Frontal cortex (tissue), 4 donors: ENCODE data around the gene ADAM33. TPM values are rescaled to one million over a fixed set of nuclear protein-coding genes. Genes with fewer than 3 reads are reported as not detected.

Experiments used
- DNase-seq, 2 donors: peaks; one replicate each; pipeline ENCODE4 v3.0.0; 2012; ENCODE audit warnings: low spot score in 2 of 2
- FAIRE-seq: peaks from 2 replicates; lab custom pipeline; 2012; peaks lifted over from hg19 to GRCh38; lab: Jason Lieb, UNC
- total RNA-seq: library from RNA; depleted of rRNA; stranded (reverse); fragments of >200 nt; gene quantifications from one replicate; pipeline ENCODE4 v1.2.3, GENCODE V29; 2014
- donor health status: control.
- donor health status: control.
- donor health status: control.

ADAM33 gene, protein sequence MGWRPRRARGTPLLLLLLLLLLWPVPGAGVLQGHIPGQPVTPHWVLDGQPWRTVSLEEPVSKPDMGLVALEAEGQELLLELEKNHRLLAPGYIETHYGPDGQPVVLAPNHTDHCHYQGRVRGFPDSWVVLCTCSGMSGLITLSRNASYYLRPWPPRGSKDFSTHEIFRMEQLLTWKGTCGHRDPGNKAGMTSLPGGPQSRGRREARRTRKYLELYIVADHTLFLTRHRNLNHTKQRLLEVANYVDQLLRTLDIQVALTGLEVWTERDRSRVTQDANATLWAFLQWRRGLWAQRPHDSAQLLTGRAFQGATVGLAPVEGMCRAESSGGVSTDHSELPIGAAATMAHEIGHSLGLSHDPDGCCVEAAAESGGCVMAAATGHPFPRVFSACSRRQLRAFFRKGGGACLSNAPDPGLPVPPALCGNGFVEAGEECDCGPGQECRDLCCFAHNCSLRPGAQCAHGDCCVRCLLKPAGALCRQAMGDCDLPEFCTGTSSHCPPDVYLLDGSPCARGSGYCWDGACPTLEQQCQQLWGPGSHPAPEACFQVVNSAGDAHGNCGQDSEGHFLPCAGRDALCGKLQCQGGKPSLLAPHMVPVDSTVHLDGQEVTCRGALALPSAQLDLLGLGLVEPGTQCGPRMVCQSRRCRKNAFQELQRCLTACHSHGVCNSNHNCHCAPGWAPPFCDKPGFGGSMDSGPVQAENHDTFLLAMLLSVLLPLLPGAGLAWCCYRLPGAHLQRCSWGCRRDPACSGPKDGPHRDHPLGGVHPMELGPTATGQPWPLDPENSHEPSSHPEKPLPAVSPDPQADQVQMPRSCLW
- total RNA-seq = 2.4 TPM

DNA sequence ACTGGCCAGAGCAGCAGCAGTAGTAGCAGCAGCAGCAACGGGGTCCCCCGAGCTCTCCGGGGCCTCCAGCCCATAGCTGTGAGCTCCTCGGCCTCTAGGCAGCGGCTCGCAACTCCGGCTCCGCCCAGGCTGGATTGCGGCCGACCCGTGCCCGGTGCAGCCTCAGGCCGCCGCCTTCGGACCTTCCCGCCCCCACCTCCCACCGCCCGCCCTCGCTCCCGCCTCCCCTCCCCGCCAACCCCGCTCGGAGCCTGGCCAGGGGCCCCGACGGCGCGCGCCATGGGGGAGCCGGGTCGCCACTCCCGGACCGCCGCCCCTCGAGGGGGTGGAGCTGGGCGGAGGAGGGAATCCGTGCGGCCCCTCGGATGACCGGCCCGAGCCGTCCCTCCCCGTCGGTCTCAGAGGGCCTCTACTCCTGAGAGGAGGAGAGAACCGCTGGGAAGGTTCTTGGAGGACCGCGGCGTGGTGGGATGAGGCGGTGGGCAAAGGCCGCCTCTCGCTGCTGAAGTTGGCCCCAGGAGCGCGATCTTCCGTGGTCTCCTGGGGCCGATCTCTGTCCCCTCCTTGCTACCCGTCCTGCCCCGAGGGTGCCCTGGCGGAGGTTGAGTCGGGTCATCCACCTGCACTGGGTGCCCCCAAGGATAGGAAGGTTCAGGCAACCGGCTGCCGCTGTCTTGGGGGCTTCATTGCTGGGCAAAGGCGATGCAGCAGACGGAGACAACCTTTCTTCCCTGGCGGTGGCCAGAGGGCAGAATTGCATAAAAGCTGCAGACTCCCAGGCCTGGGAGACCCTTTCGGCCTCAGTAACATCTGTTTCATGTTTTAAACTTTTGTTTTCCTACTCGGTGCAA, at the start of gene ADAM33:
TSS of gene ADAM33 (minus strand) at position 80 of the 851 bp plus-strand sequence. CDS start at position 74, 6 bp downstream.
- no peak for DNase-seq
- no peak for FAIRE-seq

DNA sequence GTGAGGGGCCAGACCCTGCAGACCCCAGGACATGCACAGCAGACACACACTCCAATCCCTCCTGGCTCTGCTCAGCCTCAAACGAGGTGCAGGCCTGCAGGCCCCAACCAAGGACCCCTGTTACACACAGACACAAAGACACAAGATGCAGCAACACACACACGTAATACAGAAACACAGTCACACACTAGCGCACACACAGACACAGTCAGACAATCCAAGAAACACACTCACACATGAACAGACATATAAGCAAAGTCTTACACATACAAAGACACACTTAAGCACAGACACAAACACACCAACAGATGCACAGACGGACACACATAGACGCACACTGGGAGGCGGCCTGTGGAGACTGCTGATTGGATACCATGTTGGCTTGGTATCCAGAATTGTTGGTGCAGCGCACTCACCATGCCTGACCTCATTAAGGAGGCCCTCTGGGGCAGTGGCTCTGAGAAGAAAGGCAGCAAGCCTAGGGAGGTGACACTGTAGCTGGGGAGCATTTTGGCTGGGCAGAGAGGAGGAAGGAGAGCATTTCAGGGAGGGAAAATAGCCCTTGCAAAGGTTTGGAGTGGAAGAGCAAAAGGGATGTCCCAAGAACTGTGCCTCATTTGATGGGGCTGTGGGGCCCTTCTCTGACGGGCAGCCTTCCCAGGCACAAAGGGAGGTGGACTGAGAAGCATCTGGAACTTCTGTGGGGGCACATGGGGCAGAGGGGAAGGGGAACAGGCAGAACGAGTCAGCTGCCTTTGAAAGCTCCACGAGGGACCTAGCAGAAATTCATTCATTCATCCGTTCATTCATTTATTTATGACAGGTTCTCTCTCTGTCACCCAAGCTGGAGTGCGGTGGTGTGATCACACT, 49.2 kb upstream of the ADAM33 start:
- no peak for DNase-seq
- no peak for FAIRE-seq

DNA sequence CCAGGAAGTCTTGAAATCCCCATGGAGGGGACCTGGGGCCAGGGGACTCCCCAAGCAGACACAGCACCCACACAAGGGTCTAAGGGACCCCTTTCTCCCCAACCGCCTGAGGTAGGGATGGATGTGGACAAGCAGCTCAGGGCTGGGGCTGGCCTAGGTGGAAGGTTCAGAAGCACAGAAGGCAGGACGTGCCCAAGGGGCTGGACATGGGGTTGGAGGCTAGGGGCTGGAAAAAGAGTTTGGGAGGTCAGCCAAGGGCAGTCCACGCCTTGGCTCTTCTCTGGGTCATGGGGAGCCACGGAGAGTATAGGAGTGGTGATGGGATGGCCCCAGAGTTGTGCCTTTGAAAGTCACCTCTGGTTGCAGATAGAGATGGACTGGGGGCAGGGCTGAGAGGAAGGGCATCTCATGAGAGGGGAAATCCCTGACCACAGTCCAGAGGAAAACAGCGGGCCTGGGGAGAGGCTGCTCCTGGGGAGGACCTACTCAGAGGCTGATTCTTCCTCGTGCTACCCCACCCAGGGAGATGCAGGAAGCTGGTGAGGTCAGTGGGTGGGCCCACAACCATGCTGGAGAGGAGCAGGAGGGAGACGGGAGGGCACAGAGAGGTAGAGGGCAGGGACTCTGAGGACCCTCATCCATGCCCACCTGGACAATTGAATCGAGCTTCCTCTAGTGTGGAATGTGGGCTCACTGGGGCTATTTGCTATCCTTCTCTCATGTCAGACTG, 48.2 kb upstream of the ADAM33 start:
- FAIRE-seq = no peak
- DNase-seq = no peak

DNA sequence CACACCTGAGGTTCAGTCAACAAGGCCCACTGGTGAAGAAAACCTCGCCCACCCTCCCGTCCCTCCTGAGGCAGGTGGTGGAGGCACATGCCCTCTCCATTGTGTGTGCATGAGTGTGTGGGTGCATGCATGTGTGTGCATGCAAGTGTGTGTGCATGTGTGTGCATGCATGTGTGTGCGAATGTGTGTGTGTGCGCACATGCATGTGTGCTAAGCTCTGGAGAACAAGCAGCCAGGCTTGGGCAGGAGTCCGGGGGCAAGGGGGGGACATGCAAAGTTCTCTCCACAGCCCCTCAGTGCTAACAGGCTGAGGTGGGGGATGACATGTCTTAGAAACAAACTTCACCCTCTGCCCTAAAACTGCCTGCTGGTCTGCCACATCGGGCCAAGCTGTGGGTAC, 47.6 kb upstream of the ADAM33 start:
- DNase-seq (no peak), FAIRE-seq (no peak)

DNA sequence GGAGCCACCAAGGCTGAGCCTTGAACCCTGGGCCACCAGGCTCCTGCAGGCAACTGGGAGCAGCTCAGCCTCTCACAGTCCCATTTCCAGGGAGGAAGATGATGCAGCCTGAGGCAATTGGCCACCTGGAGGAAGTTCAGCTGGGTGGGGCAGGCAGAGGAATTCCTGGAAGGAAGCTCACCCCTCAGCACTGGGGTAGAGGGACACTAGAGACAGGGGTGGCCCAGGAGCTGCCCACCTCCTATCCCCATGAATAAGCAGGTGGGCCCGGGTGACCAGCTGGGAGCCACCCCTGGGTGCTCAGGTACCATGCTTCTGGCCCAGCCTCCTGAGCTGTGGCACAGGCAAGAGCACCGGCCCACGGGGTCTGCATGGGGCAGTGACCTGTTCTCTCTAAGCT, 47.1 kb upstream of the ADAM33 start:
- no peak for FAIRE-seq
- no peak for DNase-seq

DNA sequence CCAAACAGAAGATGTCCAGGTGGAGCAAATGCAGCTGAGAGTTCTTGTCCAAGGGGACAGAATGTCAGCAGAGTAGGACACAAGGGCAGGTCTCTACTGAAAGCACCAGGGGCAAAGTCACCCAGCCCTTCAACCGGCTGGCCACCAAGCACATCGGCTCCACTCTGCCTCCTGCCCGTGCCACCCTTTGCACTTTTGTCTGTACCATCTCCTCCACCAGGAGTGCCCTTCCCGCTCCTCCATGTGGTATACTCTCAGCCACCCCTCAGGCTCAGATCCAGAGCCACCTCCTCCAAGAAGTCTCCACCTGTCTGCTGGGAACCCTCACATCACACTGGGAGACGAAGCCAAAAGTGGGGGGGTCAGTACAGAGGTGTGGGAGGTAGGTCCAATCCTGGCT, 46.5 kb upstream of the ADAM33 start:
- DNase-seq = no peak
- FAIRE-seq = no peak

DNA sequence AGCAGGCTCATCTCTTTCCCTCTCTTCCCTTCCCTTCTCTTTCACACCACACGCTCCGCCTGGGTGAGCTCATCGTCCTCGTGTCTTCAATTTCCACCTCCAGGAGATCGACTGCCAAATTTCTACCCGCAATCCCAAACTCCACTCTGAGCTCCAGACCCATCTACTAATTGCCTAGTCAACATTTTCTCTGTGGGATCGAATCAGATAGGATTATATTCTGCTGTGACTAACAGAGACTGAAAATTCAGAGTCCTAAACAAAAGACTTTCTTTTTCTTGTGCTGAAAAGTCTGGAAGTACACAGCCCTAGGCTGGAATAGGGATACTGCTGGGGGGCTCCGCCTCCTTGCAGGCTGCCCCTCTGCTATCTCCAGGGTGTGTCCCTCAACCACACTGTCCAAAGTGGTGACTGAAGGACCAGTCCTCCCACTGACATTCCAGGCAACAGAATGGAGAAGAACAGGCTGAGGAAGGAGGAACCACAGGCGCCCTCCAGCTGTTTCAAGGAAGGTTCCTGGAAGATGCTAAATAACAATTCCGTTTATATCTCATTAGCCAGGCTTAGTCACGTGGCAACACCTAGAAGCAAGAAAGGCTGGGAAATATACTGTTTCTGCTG, 45.7 kb upstream of the ADAM33 start:
- DNase-seq (no peak), FAIRE-seq (no peak)

DNA sequence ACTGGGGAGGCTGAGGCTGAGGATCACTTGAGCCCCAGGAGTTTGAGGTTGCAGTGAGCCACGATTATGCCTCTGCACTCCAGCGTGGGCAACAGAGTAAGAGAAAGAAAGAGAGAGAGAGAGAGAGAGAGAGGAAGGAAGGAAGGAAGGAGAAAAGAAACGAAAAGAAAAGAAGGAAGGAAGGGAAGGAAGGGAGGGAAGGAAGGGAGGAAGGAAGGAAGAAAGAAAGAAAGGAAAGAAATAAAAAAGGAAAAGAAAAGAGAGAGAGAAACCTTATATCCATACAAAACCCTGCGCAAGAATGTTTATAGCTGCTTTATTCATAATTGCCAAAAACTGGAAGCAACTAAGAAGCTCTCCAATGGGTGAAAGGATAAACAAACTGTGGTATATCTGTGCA, 42.5 kb upstream of the ADAM33 start:
- FAIRE-seq (no peak), DNase-seq (no peak)

DNA sequence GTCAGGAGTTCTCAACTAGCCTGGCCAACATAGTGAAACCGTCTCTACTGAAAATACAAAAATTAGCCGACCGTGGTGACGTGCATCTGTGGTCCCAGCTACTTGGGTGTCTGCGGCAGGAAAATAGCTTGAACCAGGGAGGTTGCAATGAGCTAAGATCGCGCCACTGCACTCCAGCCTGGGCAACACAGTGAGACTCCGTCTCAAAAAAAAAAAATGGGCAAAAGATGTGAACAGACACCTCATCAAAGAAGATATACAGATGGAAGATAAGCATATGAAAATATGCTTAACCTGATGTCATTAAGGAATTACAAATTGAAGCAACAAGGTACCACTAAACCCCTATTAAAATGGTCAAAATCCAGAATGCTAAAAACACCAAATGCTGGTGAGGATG, 41.5 kb upstream of the ADAM33 start:
- DNase-seq (no peak), FAIRE-seq (no peak)

DNA sequence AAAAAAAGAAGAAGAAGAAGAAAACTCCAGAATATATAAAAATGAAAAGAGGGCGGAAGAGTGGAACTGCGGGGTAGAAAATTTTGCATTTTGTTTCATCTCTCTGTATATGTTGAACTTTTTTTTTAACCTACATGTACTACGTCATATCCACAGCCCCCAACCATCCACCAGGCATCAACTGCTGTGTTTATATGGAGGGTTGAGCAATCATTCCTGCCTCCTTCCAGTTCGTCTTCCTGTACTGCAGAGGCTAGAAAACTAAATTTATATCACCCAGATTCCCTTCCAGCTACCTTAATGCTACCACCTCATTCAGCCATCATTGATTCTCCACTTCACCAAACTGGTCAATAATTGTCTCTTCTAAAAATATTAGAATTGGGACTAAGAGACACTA, 40.1 kb upstream of the ADAM33 start:
- DNase-seq (no peak), FAIRE-seq (no peak)

DNA sequence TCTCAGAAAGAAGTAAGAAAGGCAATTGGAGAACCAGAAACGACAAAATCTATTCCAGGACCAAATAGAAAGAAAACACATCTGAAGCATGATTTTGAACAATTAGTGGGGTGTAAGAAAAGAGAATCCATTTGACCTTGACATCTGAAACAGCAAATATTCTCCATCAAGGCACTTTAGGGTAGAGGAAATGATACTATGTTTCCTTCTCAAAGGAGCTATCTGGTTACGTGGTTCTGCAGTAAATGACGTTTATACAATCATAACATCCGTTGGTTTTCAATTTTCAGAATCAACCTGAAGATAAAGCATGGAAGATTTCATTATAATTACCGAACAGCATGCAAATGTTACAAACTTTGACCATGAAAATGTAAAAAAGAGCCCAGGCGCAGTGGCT, 38.8 kb upstream of the ADAM33 start:
- DNase-seq (no peak), FAIRE-seq (no peak)

DNA sequence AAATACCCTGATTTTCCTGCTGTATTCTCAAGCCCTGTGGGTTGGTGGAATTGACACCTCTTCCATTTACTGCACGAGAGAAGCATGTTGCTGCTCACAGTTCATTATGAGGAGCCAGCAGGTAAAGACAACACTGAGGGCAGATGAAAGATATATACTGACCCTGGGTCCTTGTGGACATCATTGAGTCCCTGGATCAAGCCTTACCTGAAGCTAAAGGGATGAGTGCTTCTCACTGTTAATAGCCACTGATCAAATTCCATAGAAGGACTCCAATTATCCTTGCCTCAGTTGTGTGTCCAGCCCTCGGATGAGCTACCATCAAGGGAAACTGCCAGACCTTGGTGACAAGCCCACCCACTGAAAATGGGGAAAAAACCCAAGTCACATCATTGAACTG, 38.3 kb upstream of the ADAM33 start:
- FAIRE-seq = no peak
- DNase-seq = no peak

DNA sequence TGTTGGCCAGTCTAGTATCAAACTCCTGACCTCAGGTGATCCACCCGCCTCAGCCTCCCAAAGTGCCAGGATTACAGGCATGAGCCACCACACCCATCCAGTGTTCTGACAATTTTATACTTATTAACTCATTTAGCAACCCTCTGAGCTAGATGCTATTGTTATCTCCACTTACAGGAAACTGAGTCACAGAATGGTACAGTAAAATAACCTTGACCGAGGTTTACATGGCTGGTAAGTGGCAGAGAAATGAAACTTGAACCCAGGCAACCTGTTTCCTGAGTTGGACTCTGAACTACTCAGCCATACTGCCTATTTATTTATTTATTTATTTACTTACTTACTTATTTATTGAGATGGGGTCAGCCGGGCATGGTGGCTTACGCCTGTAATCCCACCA, 37.2 kb upstream of the ADAM33 start:
- DNase-seq = no peak
- FAIRE-seq = no peak

DNA sequence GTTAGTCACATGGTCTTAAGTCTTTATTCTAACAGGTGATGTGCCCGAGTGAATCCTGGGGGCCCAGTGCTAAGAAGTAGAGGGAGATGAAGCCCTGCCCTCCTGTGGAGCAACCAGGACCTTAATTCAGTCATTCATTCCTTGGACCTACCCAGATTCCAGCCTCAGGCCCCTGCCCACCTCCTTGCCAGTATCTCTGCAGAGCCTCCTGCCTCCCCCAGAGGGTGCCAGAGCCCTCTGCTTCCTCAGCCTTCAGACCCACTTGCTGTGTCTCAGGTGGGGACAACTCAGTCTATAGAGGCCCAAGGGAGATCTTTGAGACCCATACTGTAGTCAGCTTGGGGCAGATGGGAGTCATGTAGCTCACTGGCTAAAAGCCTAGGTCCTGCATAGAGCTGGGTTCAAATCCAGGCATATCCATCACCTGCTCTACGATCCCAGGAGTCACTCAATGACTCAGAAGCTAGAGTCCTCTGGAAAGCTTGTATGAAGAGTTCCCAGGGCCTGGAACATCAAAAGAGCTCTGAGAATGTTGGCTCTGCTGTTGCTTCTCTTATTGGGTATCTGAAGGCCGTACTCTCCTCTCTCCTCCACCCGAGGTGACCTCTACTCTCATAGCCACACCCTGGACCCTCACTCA, 34.5 kb upstream of the ADAM33 start:
- no peak for FAIRE-seq

DNA sequence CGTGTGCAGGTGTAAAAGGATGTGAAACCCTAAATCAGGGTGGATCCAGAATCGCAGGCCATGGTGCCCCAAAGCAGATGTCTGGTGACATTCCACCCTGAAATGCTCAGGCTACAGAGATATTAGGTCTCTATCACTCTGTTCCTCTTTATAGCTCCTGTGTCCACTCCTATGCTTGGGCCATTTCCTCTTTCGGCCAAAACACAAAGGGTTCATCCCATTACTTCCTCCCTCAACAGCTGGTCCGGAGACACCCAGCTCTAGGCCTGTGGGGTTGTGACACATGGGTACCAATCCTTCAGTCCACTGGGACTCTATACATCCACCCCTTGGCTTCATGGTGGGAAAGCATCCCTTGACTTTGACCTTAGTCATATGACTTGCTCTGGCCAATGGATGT, 32.3 kb upstream of the ADAM33 start:
- no peak for FAIRE-seq

More for the DNA sequence above, 34.5 kb upstream of the ADAM33 start:
- no peak for DNase-seq

DNA sequence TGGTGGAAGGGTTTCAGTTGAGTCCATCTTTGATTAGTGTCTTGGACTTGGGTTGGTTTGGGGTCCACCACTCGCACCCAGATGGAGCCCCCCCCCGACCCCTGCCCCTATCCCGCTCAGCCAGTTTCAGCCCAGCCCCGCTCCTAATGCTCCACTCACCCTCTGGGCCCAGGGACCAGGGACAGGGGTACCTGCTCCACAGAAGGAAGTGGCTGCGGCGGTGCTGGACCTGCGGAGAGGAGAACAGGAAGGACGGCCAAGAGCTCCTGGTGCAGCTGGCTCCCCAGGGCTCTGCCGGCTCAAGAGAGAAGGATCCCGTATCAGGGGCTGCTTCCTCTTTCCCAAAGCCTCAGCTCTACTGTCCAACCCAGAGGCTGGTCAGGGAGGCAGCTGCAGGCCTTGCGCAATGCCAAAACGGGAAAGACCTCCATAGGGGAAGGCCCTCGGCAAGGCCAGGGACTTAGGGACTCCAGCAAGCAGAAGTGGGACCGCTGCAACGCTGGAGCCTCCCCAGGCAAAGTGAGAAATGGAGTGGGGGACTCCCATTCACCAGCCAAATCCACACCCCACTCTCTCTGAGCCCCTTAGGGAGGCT, 30.6 kb upstream of the ADAM33 start, which contains the start of gene SIGLEC1:
TSS of gene SIGLEC1 (minus strand) at position 322 of the 595 bp plus-strand sequence. CDS start 5,472 bp downstream, outside the sequence.
- DNase-seq (no peak), FAIRE-seq (no peak)

More for the DNA sequence above, 32.3 kb upstream of the ADAM33 start:
- no peak for DNase-seq

DNA sequence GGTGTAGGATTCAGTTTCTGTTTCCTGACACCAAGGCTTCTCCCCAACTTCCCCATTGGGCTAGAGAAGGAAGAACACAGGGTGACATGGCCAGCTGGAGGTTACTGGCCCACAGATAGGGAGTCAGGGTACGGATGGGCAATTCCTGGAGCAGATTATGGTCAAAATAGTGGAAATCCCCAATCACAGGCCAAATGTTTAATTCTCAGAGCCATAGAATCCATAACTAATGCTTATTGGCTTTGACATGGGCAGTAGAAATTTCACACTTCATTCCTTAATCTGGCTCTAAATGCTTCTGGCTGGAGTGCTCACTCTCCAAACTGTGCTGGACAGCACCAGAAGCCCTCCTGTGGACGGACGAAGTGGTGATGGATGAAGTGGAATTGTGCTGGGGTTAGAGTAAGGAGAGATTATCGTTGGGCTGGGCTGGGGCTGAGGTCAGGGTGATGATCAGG, 29.7 kb upstream of the ADAM33 start:
- FAIRE-seq (no peak), DNase-seq (no peak)
